ENCODE measurements around the gene MISFA.

Gene MISFA

GRCh38 chr11:18599739-18600230 lies at the start of gene MISFA:
Gene MISFA, plus strand, starts transcription at chr11:18599789. Its CDS starts 140 bp downstream, at chr11:18599929.
- DNase-seq, result no peak
- no peaks in the 10 kb centered on the region for H3K9me3 ChIP-seq (ENCODE audit: severe bottlenecking)
- no peak within 1 kb of the TSS for H3K27ac ChIP-seq
- no peaks in the 10 kb centered on the region for H3K27me3 ChIP-seq (ENCODE audit: insufficient read depth, low read depth, severe bottlenecking)
- no peak within 1 kb of the TSS for H3K4me3 ChIP-seq (ENCODE audit: low read depth, low read length)
- no peaks in the 10 kb centered on the region; the same call in 1 of the 2 replicates for H3K36me3 ChIP-seq
- TF ChIP-seq CTCF (IDR thresholded peaks at IDR 0.05; ENCODE audit: low read depth, low read length), result no peak

GRCh38 chr11:18563090-18563730 lies 36.4 kb upstream of the MISFA start:
- H3K4me3 ChIP-seq (ENCODE audit: low read depth, low read length), result no peak overlapping the region
- no peak for DNase-seq
- H3K27me3 ChIP-seq (ENCODE audit: insufficient read depth, low read depth, severe bottlenecking), result no peaks in the 10 kb centered on the region
- H3K36me3 ChIP-seq, result no peaks in the 10 kb centered on the region
- no peak for TF ChIP-seq CTCF (IDR thresholded peaks at IDR 0.05; ENCODE audit: low read depth, low read length)
- H3K27ac ChIP-seq, result no peak overlapping the region
- no peaks in the 10 kb centered on the region for H3K9me3 ChIP-seq (ENCODE audit: severe bottlenecking)

GRCh38 chr11:18564149-18564548 lies 35.4 kb upstream of the MISFA start:
- TF ChIP-seq CTCF (IDR thresholded peaks at IDR 0.05; ENCODE audit: low read depth, low read length), result no peak
- DNase-seq, result no peak
- Histone ChIP-seq H3K9me3 (ENCODE audit: severe bottlenecking) (no peaks in the 10 kb centered on the region), H3K36me3 (no peaks in the 10 kb centered on the region), H3K4me3 (ENCODE audit: low read depth, low read length) (no peak overlapping the region), H3K27ac (no peak overlapping the region), H3K27me3 (ENCODE audit: insufficient read depth, low read depth, severe bottlenecking) (no peaks in the 10 kb centered on the region)

GRCh38 chr11:18566406-18566805 lies 33.2 kb upstream of the MISFA start:
- DNase-seq, result no peak
- no peak overlapping the region for H3K27ac ChIP-seq
- H3K36me3 ChIP-seq, result peaks cover 4% of the 10 kb centered on the region; the same call in 1 of the 2 replicates
- H3K4me3 ChIP-seq (ENCODE audit: low read depth, low read length), result no peak overlapping the region
- H3K27me3 ChIP-seq (ENCODE audit: insufficient read depth, low read depth, severe bottlenecking), result no peaks in the 10 kb centered on the region
- H3K9me3 ChIP-seq (ENCODE audit: severe bottlenecking), result no peaks in the 10 kb centered on the region
- no peak for TF ChIP-seq CTCF (IDR thresholded peaks at IDR 0.05; ENCODE audit: low read depth, low read length)

- Histone ChIP-seq H3K4me3 (ENCODE audit: low read depth, low read length) (no peak overlapping the region), H3K27ac (no peak overlapping the region), H3K27me3 (ENCODE audit: insufficient read depth, low read depth, severe bottlenecking) (no peaks in the 10 kb centered on the region), H3K9me3 (ENCODE audit: severe bottlenecking) (no peaks in the 10 kb centered on the region), H3K36me3 (peaks cover 4% of the 10 kb centered on the region; the same call in 1 of the 2 replicates)
- TF ChIP-seq CTCF (IDR thresholded peaks at IDR 0.05; ENCODE audit: low read depth, low read length), result no peak
- no peak for DNase-seq
Measured at GRCh38 chr11:18567081-18567480, 32.5 kb upstream of the MISFA start.

DNA sequence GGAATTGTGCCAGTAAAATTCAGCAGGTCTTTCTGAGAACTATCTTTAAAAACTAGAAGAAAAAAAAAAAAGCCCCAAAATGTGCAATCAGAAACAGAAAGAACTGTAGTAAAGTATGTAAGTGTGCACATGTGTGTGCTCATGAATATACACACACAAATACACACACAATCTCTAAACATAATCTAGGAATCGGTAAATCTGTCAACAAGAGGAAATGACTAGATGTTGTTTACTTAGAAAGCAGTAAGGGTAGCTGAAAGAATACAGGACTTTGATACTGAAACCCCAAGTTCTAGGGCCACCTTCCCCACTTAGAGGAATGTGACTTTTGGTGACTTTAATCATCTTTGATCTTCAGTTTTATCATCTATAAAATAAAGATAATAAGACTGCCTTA lies 24.2 kb upstream of the MISFA start:
- TF ChIP-seq CTCF (IDR thresholded peaks at IDR 0.05; ENCODE audit: low read depth, low read length), result no peak
- H3K27ac ChIP-seq, result no peak overlapping the region
- H3K36me3 ChIP-seq, result no peaks in the 10 kb centered on the region

More for the DNA sequence above, 24.2 kb upstream of the MISFA start:
- no peaks in the 10 kb centered on the region for H3K9me3 ChIP-seq (ENCODE audit: severe bottlenecking)
- no peak overlapping the region for H3K4me3 ChIP-seq (ENCODE audit: low read depth, low read length)
- no peaks in the 10 kb centered on the region for H3K27me3 ChIP-seq (ENCODE audit: insufficient read depth, low read depth, severe bottlenecking)
- DNase-seq, result no peak

Measured in WERI-Rb-1 (cell line).